IPS-NIHi7 (cell line): Measurements from ENCODE around the gene CNBD2.
"Not testable (repeated sequence)": the region's sequence is repeated elsewhere in the genome, so short reads cannot be mapped to it uniquely, and the experiment has no call there.

ENCODE experiments used
- DNase-seq: peaks from one replicate; pipeline ENCODE4 v3.0.0; 2012; ENCODE audit warnings: mixed read lengths; ENCODE audit errors: extremely low spot score

Gene CNBD2

GRCh38 chr20:36063916-36064657 lies 95.7 kb downstream of the CNBD2 start:
- no peak for DNase-seq

GRCh38 chr20:36064658-36065426 lies 96.5 kb downstream of the CNBD2 start:
- peak; percentile 99 for DNase-seq

- no peak for DNase-seq
Measured at GRCh38 chr20:36065427-36065998, 97.1 kb downstream of the CNBD2 start.

- no peak for DNase-seq
Measured at GRCh38 chr20:36066777-36067176, 98.4 kb downstream of the CNBD2 start.

GRCh38 chr20:36068526-36068925 lies 100.1 kb downstream of the CNBD2 start:
- DNase-seq, result not testable (repeated sequence)

GRCh38 chr20:36070451-36070850 lies 102.1 kb downstream of the CNBD2 start:
- peak; percentile 41 for DNase-seq

GRCh38 chr20:36071848-36072247 lies 103.5 kb downstream of the CNBD2 start:
- no peak for DNase-seq

GRCh38 chr20:36074983-36075382 lies 106.6 kb downstream of the CNBD2 start:
- no peak for DNase-seq

GRCh38 chr20:36077762-36078161 lies 109.4 kb downstream of the CNBD2 start:
- not testable (repeated sequence) for DNase-seq

GRCh38 chr20:36079486-36079885 lies 111.1 kb downstream of the CNBD2 start:
- DNase-seq, result no peak

GRCh38 chr20:36079984-36080383 lies 111.6 kb downstream of the CNBD2 start:
- not testable (repeated sequence) for DNase-seq
